ENCODE results near the gene UBXN4.

UBXN4 gene

DNA sequence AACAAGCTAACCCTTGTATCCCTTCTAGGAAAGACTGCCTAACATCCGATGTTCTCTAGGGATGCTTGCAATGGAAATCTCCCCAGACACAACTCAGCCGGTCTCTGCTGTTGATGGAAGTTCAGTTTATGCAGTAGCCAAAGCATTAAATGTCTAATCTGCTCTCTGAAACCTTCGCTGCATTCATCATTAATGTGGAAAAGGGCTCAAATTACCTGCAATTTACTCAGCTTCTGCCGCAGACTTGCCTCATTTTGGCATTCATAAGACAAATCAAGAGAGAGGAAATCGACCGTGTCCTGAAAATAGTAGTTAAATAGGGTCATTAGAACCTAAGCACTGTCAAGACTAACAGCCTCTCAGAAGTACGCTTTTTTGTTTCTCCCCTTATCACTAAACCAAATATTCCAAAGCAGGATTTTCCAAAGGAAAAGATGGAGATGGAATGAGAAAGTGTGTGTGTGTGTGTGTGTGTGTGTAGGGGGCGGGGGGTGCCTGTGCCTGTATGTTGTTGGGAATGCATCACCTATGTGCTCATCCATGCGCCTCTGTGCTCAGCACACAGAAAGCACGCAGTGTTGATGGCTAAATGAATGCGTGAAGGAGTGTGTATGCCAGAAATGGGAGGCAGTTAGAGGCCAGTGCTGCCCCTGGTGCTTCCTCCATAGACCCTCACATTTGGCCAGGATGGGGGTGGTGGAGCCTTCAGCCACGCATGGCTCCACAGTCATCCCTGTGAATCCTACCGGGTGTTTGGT is 87.9 kb downstream of the UBXN4 start:
- Mint-ChIP-seq H3K36me3 (peaks cover 3 to 18% of the 10 kb centered on the region in 2 donors), H3K4me1 (no peaks in the 10 kb centered on the region)
- no peak for ATAC-seq (replicated peaks)

DNA sequence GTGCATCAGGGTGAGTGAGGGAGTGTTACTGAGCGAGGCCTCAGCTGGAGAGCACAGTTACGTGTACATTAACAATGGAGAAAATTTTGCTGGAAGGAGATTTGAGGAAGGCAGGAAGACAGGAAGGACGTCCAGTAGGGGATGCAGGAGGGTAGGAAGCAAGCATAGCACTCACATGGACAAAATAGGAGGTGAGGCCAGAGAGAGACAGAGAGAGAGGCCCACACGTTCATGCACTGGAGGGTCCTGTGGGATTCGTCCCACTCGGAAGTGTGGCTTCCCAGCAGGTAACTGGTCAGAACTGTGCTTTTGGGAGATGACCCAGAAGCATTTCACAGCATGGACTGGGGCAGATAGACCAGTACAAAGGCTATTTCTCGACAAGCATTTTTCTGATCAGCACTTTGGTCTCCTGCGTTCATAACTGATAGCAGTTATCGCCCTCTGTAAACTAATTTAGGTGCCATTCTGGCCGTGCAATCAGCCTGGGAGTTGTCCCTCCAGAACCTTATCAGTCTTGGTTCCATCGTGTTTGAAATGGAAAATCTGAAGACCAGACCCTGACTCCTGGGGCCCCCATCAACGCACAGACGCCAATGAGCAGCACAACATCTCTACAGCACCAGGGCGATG is 89.6 kb downstream of the UBXN4 start:
- DNase-seq = no peak
- H3K36me3 Mint-ChIP-seq = peaks cover 4 to 24% of the 10 kb centered on the region in 2 donors
- no peaks in the 10 kb centered on the region for H3K27me3 Mint-ChIP-seq
- ATAC-seq (replicated peaks) = no peak
- H3K9me3 Mint-ChIP-seq = no peaks in the 10 kb centered on the region
- H3K27ac Mint-ChIP-seq = no peak overlapping the region
- H3K4me3 Mint-ChIP-seq = no peak overlapping the region
- H3K4me1 Mint-ChIP-seq = no peaks in the 10 kb centered on the region

More for the DNA sequence above, 87.9 kb downstream of the UBXN4 start:
- Mint-ChIP-seq H3K27me3 (no peaks in the 10 kb centered on the region), H3K9me3 (no peaks in the 10 kb centered on the region), H3K27ac (no peak overlapping the region), H3K4me3 (no peak overlapping the region)
- no peak for DNase-seq

DNA sequence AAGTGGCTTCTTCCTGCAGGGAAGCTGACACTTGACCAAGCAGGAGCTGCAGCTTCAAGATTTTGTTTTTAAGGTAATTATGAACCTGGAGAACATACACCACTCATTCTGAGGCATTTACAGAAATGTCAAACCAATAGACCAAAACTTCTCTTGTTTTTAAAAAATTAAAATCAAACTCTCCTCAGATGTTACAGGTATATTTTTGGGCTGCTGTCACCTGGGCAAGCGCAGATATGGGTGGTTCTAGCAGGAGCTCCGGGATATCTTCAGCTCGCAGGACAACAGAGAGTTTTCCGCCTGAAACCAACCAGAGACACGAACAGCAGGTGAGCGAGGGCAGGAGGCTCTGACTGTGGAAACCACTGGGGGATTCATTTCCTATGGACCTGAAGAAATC is 91.2 kb downstream of the UBXN4 start:
- H3K27me3 Mint-ChIP-seq = no peaks in the 10 kb centered on the region
- H3K36me3 Mint-ChIP-seq = peaks cover 4 to 27% of the 10 kb centered on the region in 2 donors
- DNase-seq (no peak), ATAC-seq (replicated peaks) (no peak)
- no peak overlapping the region for H3K27ac Mint-ChIP-seq
- H3K4me3 Mint-ChIP-seq = no peak overlapping the region
- no peaks in the 10 kb centered on the region for H3K9me3 Mint-ChIP-seq
- H3K4me1 Mint-ChIP-seq = no peaks in the 10 kb centered on the region
